Measurements from ENCODE around the gene VRK3. TPM values are rescaled to one million over a fixed set of nuclear protein-coding genes. Genes with fewer than 3 reads are reported as not detected.

VRK3 gene
- total and polyA plus RNA-seq, 7 donors: 23.8 to 54.7 (median 28.6) TPM

GRCh38 chr19:49997709-49998108, 27.5 kb downstream of the VRK3 start:
- Histone ChIP-seq H3K4me3 (no peak overlapping the region), H3K4me1 (no peaks in the 10 kb centered on the region), H3K27ac (no peak overlapping the region), H3K36me3 (ENCODE audit: insufficient read depth in 1 of 2, low read depth in 1 of 2) (peaks cover 5 to 97% of the 10 kb centered on the region in 2 donors), H3K9me3 (no peaks in the 10 kb centered on the region), H3K27me3 (ENCODE audit: insufficient read depth in 3 of 3, low read length in 2 of 3) (no peaks in the 10 kb centered on the region)
- ATAC-seq: peak in 3 of 4 donors; percentile 47 to 76 (median 72)
- intact Hi-C loops (cut with DNase I): no loop called here
- DNase-seq: no peak
- WGBS, 3 donors: 66 to 67% (median 66%) methylated on average over 5 of the region's 5 CpGs
- no peak for TF ChIP-seq CTCF (IDR thresholded peaks at IDR 0.05)

- intact Hi-C loops (cut with DNase I): no loop called here
Measured at GRCh38 chr19:49988433-49988832, 36.7 kb downstream of the VRK3 start.

GRCh38 chr19:49988007-49988406, 37.2 kb downstream of the VRK3 start:
- Histone ChIP-seq H3K27ac (no peak overlapping the region), H3K4me1 (no peaks in the 10 kb centered on the region), H3K36me3 (ENCODE audit: insufficient read depth in 1 of 2, low read depth in 1 of 2) (peaks cover 0 to 87% of the 10 kb centered on the region in 2 donors), H3K9me3 (no peaks in the 10 kb centered on the region), H3K27me3 (ENCODE audit: insufficient read depth in 3 of 3, low read length in 2 of 3) (no peaks in the 10 kb centered on the region), H3K4me3 (no peak overlapping the region)
- intact Hi-C loops (cut with DNase I): no loop called here
- ATAC-seq: no peak
- 93 to 100% (median 98%) methylated on average over 3 to 5 of the region's 5 CpGs for WGBS, 3 donors
- TF ChIP-seq CTCF (IDR thresholded peaks at IDR 0.05): no peak
- no peak for DNase-seq

More at GRCh38 chr19:49988433-49988832, 36.7 kb downstream of the VRK3 start:
- no peak for DNase-seq
- Histone ChIP-seq H3K9me3 (no peaks in the 10 kb centered on the region), H3K4me3 (no peak overlapping the region), H3K4me1 (no peaks in the 10 kb centered on the region), H3K36me3 (ENCODE audit: insufficient read depth in 1 of 2, low read depth in 1 of 2) (peaks cover 0 to 92% of the 10 kb centered on the region in 2 donors), H3K27me3 (ENCODE audit: insufficient read depth in 3 of 3, low read length in 2 of 3) (no peaks in the 10 kb centered on the region), H3K27ac (no peak overlapping the region)
- 94 to 95% (median 95%) methylated on average over 9 of the region's 9 CpGs for WGBS, 3 donors
- no peak for TF ChIP-seq CTCF (IDR thresholded peaks at IDR 0.05)
- no peak for ATAC-seq

- peak; percentile 83 to 88 for DNase-seq
- Histone ChIP-seq H3K4me3 (no peak overlapping the region), H3K9me3 (no peaks in the 10 kb centered on the region), H3K27me3 (ENCODE audit: insufficient read depth in 3 of 3, low read length in 2 of 3) (no peaks in the 10 kb centered on the region), H3K27ac (no peak overlapping the region), H3K36me3 (ENCODE audit: insufficient read depth in 1 of 2, low read depth in 1 of 2) (peaks cover 0 to 80% of the 10 kb centered on the region in 2 donors), H3K4me1 (no peaks in the 10 kb centered on the region)
- 19 to 21% (median 21%) methylated on average over 9 of the region's 9 CpGs for WGBS, 3 donors
- intact Hi-C loops (cut with DNase I): no loop called here
- TF ChIP-seq CTCF (IDR thresholded peaks at IDR 0.05): no peak
- ATAC-seq: peak; percentile 69 to 76 (median 73)
Measured at GRCh38 chr19:49987159-49987698, 37.9 kb downstream of the VRK3 start.

GRCh38 chr19:49986354-49986753, 38.8 kb downstream of the VRK3 start:
- no peaks in the 10 kb centered on the region for H3K27me3 ChIP-seq (ENCODE audit: insufficient read depth in 3 of 3, low read length in 2 of 3)
- H3K27ac ChIP-seq: no peak overlapping the region
- H3K36me3 ChIP-seq (ENCODE audit: insufficient read depth in 1 of 2, low read depth in 1 of 2): peaks cover 0 to 78% of the 10 kb centered on the region in 2 donors
- intact Hi-C loops (cut with DNase I): no loop called here
- no peaks in the 10 kb centered on the region for H3K4me1 ChIP-seq
- DNase-seq (no peak), ATAC-seq (no peak)
- H3K9me3 ChIP-seq: no peaks in the 10 kb centered on the region
- no peak for TF ChIP-seq CTCF (IDR thresholded peaks at IDR 0.05)
- 92 to 95% (median 94%) methylated on average over 10 of the region's 10 CpGs for WGBS, 3 donors
- H3K4me3 ChIP-seq: no peak overlapping the region

Measured in psoas muscle (tissue), 8 donors.